HCT116 (cell line): ENCODE results near the gene COL9A2. TPM values are rescaled to one million over a fixed set of nuclear protein-coding genes. Genes with fewer than 3 reads are reported as not detected.

Experiments used
- ATAC-seq: fragments of 200-7000 bp; cut with Tn5 transposase; 2 replicates; pipeline ENCODE4 v1.9.1; 2020; ENCODE audit warnings: mild to moderate bottlenecking, moderate library complexity
- BruUV-seq: library from RNA; stranded (reverse); fragments of 400-500 nt; replicated peaks from 2 replicates; lab custom pipeline; 2021; lab: Mats Ljungman, UMichigan
- CTCF ChIA-PET: fragments of 300-600 bp; sonication (Branson Sonifier 250); formaldehyde crosslinking; loops from one replicate; lab custom pipeline; 2021; ENCODE audit warnings: antibody characterized with exemption; lab: Charles Lee
- POLR2A ChIA-PET: fragments of 300-600, 350-600 bp; sonication (Branson Sonifier 250); formaldehyde crosslinking; loops from one replicate; lab custom pipeline; 2021; ENCODE audit warnings: antibody characterized with exemption; lab: Charles Lee
- RAD21 ChIA-PET, 2 experiments: fragments of 300-600 bp; sonication (Branson Sonifier 250); formaldehyde crosslinking; loops; one replicate each; lab custom pipeline; 2023; ENCODE audit warnings: low total read pairs in 2 of 2; ENCODE audit not compliant: uncharacterized antibody in 2 of 2, unreplicated experiment in 2 of 2, low non-redundant PET in 1 of 2; lab: Charles Lee
- DNase-seq: peaks from one replicate; pipeline ENCODE4 v3.0.0-alpha.2; 2010; ENCODE audit warnings: low read depth, low spot score
- H2AFZ ChIP-seq: fragments of 200-600 bp; shearing (Covaris generic), sonication (generic); 2 replicates; pipeline ENCODE4 v1.6.1; 2017; ENCODE audit warnings: low read depth, mixed run types, mixed read lengths, antibody characterized with exemption, low read length; ENCODE audit not compliant: poor library complexity, severe bottlenecking
- H3K27ac ChIP-seq: 2 replicates; pipeline ENCODE4 v1.5.1; 2012; ENCODE audit warnings: low read depth, low read length
- H3K27me3 ChIP-seq: fragments of 200-600 bp; sonication (generic); 2 replicates; pipeline ENCODE4 v1.6.1; 2016; ENCODE audit warnings: mixed run types, low read length, mixed read lengths; ENCODE audit not compliant: insufficient read depth
- H3K36me3 ChIP-seq, 2 experiments: fragments of 200-500 bp in 1 of 2; fragments of 200-600 bp in 1 of 2; sonication (Bioruptor generic) in 1 of 2; sonication (generic) in 1 of 2; 2 replicates each; pipeline versions ENCODE4 v1.5.1 to v1.6.1; 2014 to 2016; ENCODE audit warnings: low read length in 2 of 2, inconsistent platforms in 1 of 2, mixed read lengths in 1 of 2, mixed run types in 1 of 2; ENCODE audit not compliant: insufficient read depth in 2 of 2, control insufficient read depth in 1 of 2
- H3K4me1 ChIP-seq, 2 experiments: fragments of 200-600 bp in 1 of 2; sonication (generic) in 1 of 2; 2 replicates each; pipeline versions ENCODE4 v1.5.1 to v1.6.1; 2012 to 2017; ENCODE audit warnings: low read length in 2 of 2, inconsistent platforms in 1 of 2, mild to moderate bottlenecking in 1 of 2, mixed read lengths in 1 of 2, mixed run types in 1 of 2, moderate library complexity in 1 of 2; ENCODE audit not compliant: insufficient read depth in 2 of 2, control insufficient read depth in 1 of 2
- H3K4me2 ChIP-seq: fragments of 200-600 bp; sonication (generic); 2 replicates; pipeline ENCODE4 v1.6.1; 2017; ENCODE audit warnings: mixed run types, low read length, mixed read lengths
- H3K4me3 ChIP-seq, 2 experiments: fragments of 200-600 bp in 1 of 2; sonication (generic) in 1 of 2; replicated peaks in 1 of 2; 2 replicates each; pipeline ENCODE4 v1.5.1; 2011 to 2016; ENCODE audit warnings: low read length in 2 of 2, control low read depth in 1 of 2, low read depth in 1 of 2, mild to moderate bottlenecking in 1 of 2, mixed read lengths in 1 of 2, mixed run types in 1 of 2
- H3K79me2 ChIP-seq: fragments of 200-600 bp; sonication (generic); 2 replicates; pipeline ENCODE4 v1.6.1; 2017; ENCODE audit warnings: mild to moderate bottlenecking, mixed run types, low read length, moderate library complexity, mixed read lengths; ENCODE audit not compliant: insufficient read depth
- H3K9ac ChIP-seq: fragments of 200-600 bp; sonication (generic); 2 replicates; pipeline ENCODE4 v1.6.1; 2016; ENCODE audit warnings: low read length, mixed read lengths
- H3K9me2 ChIP-seq: fragments of 200-600 bp; sonication (generic), shearing (Covaris generic); 2 replicates; pipeline ENCODE4 v1.6.1; 2017; ENCODE audit warnings: mixed run types, mild to moderate bottlenecking, moderate library complexity; ENCODE audit not compliant: insufficient read depth
- H3K9me3 ChIP-seq, 2 experiments: fragments of 200-500 bp in 1 of 2; fragments of 200-600 bp in 1 of 2; sonication (Bioruptor generic) in 1 of 2; sonication (generic) in 1 of 2; 2 replicates each; pipeline ENCODE4 v1.6.1; 2014 to 2017; ENCODE audit warnings: low read length in 2 of 2, mixed read lengths in 2 of 2, inconsistent platforms in 1 of 2, low read depth in 1 of 2, mild to moderate bottlenecking in 1 of 2, mixed run types in 1 of 2, moderate library complexity in 1 of 2; ENCODE audit not compliant: control insufficient read depth in 1 of 2, insufficient read depth in 1 of 2
- H4K20me1 ChIP-seq: fragments of 200-600 bp; sonication (generic), shearing (Covaris generic); 2 replicates; pipeline ENCODE4 v1.6.1; 2017; ENCODE audit warnings: mixed run types, mild to moderate bottlenecking, moderate library complexity; ENCODE audit not compliant: insufficient read depth
- CTCF ChIP-seq, 3 experiments: fragments of 200-600 bp in 1 of 3; sonication (generic) in 1 of 3; IDR thresholded peaks in 2 of 3; conservative IDR thresholded peaks in 1 of 3; 2 replicates each; pipeline ENCODE4 v1.5.1; 2012 to 2017; ENCODE audit warnings: low read depth in 2 of 3, low read length in 2 of 3, antibody characterized with exemption in 1 of 3, borderline replicate concordance in 1 of 3, control low read depth in 1 of 3, mild to moderate bottlenecking in 1 of 3, mixed read lengths in 1 of 3, mixed run types in 1 of 3, moderate library complexity in 1 of 3; ENCODE audit not compliant: insufficient read depth in 1 of 3
- EGR1 ChIP-seq: IDR thresholded peaks from 2 replicates; pipeline ENCODE4 v1.6.1; 2012; ENCODE audit warnings: low read depth
- EZH2 ChIP-seq: fragments of 200-600 bp; sonication (generic); IDR thresholded peaks from 2 replicates; pipeline ENCODE4 v1.6.1; 2017; ENCODE audit warnings: antibody characterized with exemption, mixed run types
- JUND ChIP-seq: IDR thresholded peaks from 2 replicates; pipeline ENCODE4 v1.6.1; 2012
- POLR2AphosphoS5 ChIP-seq: IDR thresholded peaks from 2 replicates; pipeline ENCODE4 v1.6.1; 2011; ENCODE audit warnings: mild to moderate bottlenecking, low read depth, low read length, moderate library complexity
- ZBTB33 ChIP-seq: IDR thresholded peaks from 2 replicates; pipeline ENCODE4 v1.6.1; 2011; ENCODE audit warnings: mild to moderate bottlenecking, low read length, moderate library complexity; ENCODE audit not compliant: insufficient replicate concordance; ENCODE audit errors: extremely low read depth
- intact Hi-C: fragments of 100-400 bp; cut with micrococcal nuclease; formaldehyde crosslinking; loops from 2 replicates; pipeline ENCODE4 v1.10.0; 2022
- total RNA-seq: library from RNA; stranded (reverse); gene quantifications from one replicate; pipeline ENCODE4 v1.2.1, GENCODE V29; 2021; ENCODE audit not compliant: unreplicated experiment

COL9A2 gene
- total RNA-seq, 1 experiment from 2014 or later, result 2.4 TPM

GRCh38 chr1:40268211-40268610 is 48.9 kb downstream of the COL9A2 start:
- Histone ChIP-seq H3K4me2 (no peak overlapping the region), H3K9ac (no peak overlapping the region), H3K4me3 (no peak overlapping the region), H3K79me2 (peaks cover 36% of the 10 kb centered on the region), H3K4me1 (no peaks in the 10 kb centered on the region), H3K27me3 (no peaks in the 10 kb centered on the region), H3K9me3 (no peaks in the 10 kb centered on the region), H4K20me1 (no peaks in the 10 kb centered on the region), H3K36me3 (peaks cover 36 to 37% of the 10 kb centered on the region in 2 experiments; a peak in 3 of 4 replicates), H2AFZ (no peak overlapping the region), H3K9me2 (no peaks in the 10 kb centered on the region), H3K27ac (no peak overlapping the region)
- ChIA-PET RAD21 (no interaction called here), POLR2A (no interaction called here), CTCF (no interaction called here)
- no peak for TF ChIP-seq POLR2AphosphoS5
- no peak for TF ChIP-seq EZH2
- TF ChIP-seq JUND, result no peak
- TF ChIP-seq EGR1, result no peak
- TF ChIP-seq CTCF (IDR thresholded peaks at IDR 0.05 in 2 of 3, conservative IDR thresholded peaks at IDR 0.05 in 1 of 3; ENCODE audit: borderline replicate concordance in 1 of 3, insufficient read depth in 1 of 3, low read depth in 2 of 3, low read length in 2 of 3), result no peak
- TF ChIP-seq ZBTB33, result no peak
- intact Hi-C loops, result no loop called here
- DNase-seq (no peak), ATAC-seq (no peak)
- BruUV-seq, result no TSS peak
